OCI-LY7 (cell line): Measurements from ENCODE around the gene AADACL4. TPM values are rescaled to one million over a fixed set of nuclear protein-coding genes. Genes with fewer than 3 reads are reported as not detected.

Experiments
- BruUV-seq: library from RNA; stranded (reverse); fragments of 400-500 nt; replicated peaks from 2 replicates; lab custom pipeline; 2021; lab: Mats Ljungman, UMichigan
- CTCF ChIA-PET: fragments of 300-600 bp; sonication (Branson Sonifier 250); formaldehyde crosslinking; loops from one replicate; lab custom pipeline; 2022; ENCODE audit warnings: antibody characterized with exemption; ENCODE audit not compliant: unreplicated experiment; lab: Charles Lee
- POLR2A ChIA-PET: fragments of 300-600 bp; sonication (Branson Sonifier 250); formaldehyde crosslinking; loops from one replicate; lab custom pipeline; 2022; ENCODE audit warnings: antibody characterized with exemption; lab: Charles Lee
- DNase-seq: peaks from one replicate; pipeline ENCODE4 v3.0.0-alpha.2; 2015; ENCODE audit warnings: low spot score
- H2AFZ ChIP-seq: fragments of 200-600 bp; sonication (generic), shearing (Covaris generic); 2 replicates; pipeline ENCODE4 v1.6.1; 2014; ENCODE audit warnings: mild to moderate bottlenecking, antibody characterized with exemption, low read length, moderate library complexity
- H3K27ac ChIP-seq: fragments of 200-600 bp; sonication (generic); 2 replicates; pipeline ENCODE4 v1.5.1; 2014; ENCODE audit warnings: mixed run types, low read depth, mild to moderate bottlenecking, moderate library complexity, low read length, inconsistent platforms; ENCODE audit not compliant: poor library complexity, severe bottlenecking
- H3K36me3 ChIP-seq: fragments of 200-600 bp; sonication (generic); 2 replicates; pipeline ENCODE4 v1.6.1; 2014; ENCODE audit warnings: mild to moderate bottlenecking, antibody characterized with exemption, low read length, moderate library complexity, mixed read lengths; ENCODE audit not compliant: insufficient read depth
- H3K4me1 ChIP-seq: fragments of 200-600 bp; sonication (generic); 2 replicates; pipeline ENCODE4 v1.5.1; 2014; ENCODE audit warnings: mild to moderate bottlenecking, low read length; ENCODE audit not compliant: insufficient read depth, poor library complexity, severe bottlenecking
- H3K4me2 ChIP-seq: fragments of 200-600 bp; sonication (generic); 2 replicates; pipeline ENCODE4 v1.6.1; 2014; ENCODE audit warnings: mild to moderate bottlenecking, low read length
- H3K4me3 ChIP-seq: fragments of 200-600 bp; sonication (generic); 2 replicates; pipeline ENCODE4 v1.5.1; 2014; ENCODE audit warnings: mild to moderate bottlenecking, low read depth, low read length; ENCODE audit not compliant: poor library complexity, severe bottlenecking
- H3K79me2 ChIP-seq: fragments of 200-600 bp; sonication (generic); 2 replicates; pipeline ENCODE4 v1.6.1; 2016; ENCODE audit warnings: low read depth, mild to moderate bottlenecking, low read length, moderate library complexity, mixed read lengths; ENCODE audit not compliant: insufficient read depth
- H3K9me2 ChIP-seq: fragments of 200-600 bp; sonication (generic); 2 replicates; pipeline ENCODE4 v1.6.1; 2016; ENCODE audit warnings: mild to moderate bottlenecking, low read length, mixed read lengths; ENCODE audit not compliant: insufficient read depth
- H3K9me3 ChIP-seq: fragments of 200-600 bp; sonication (generic); 2 replicates; pipeline ENCODE4 v1.6.1; 2014; ENCODE audit warnings: mild to moderate bottlenecking, mixed run types, low read length, mixed read lengths
- H4K20me1 ChIP-seq: fragments of 200-600 bp; sonication (generic); 2 replicates; pipeline ENCODE4 v1.6.1; 2014; ENCODE audit warnings: mild to moderate bottlenecking, antibody characterized with exemption, low read length, moderate library complexity, mixed read lengths; ENCODE audit not compliant: insufficient read depth
- CTCF ChIP-seq: fragments of 200-600 bp; sonication (generic); conservative IDR thresholded peaks from 2 replicates; pipeline ENCODE4 v1.5.1; 2014; ENCODE audit warnings: mild to moderate bottlenecking, antibody characterized with exemption, low read length, moderate library complexity, mixed read lengths
- EZH2phosphoT487 ChIP-seq: fragments of 200-600 bp; sonication (generic); IDR thresholded peaks from 2 replicates; pipeline ENCODE4 v1.6.1; 2018; ENCODE audit warnings: low read depth, borderline replicate concordance, mild to moderate bottlenecking, mixed run types, antibody characterized with exemption, low read length, moderate library complexity, mixed read lengths
- intact Hi-C: fragments of 100-400 bp; cut with micrococcal nuclease; formaldehyde crosslinking; loops from one replicate; pipeline ENCODE4 v1.10.0; 2022; ENCODE audit not compliant: unreplicated experiment
- total RNA-seq, 2 experiments: library from RNA; depleted of rRNA in 1 of 2; stranded (reverse); fragments of >200 nt in 1 of 2; shearing (Covaris generic) in 1 of 2; gene quantifications; 2 replicates each; pipeline ENCODE4 v1.2.3, GENCODE V29; 2014 to 2022

AADACL4 gene
- total RNA-seq, 2 experiments from 2014 or later: not detected

- BruUV-seq: no TSS peak
- no peaks in the 10 kb centered on the region for H3K9me2 ChIP-seq
- no peaks in the 10 kb centered on the region for H4K20me1 ChIP-seq
- no peak for TF ChIP-seq CTCF
- no peak for TF ChIP-seq EZH2phosphoT487
- H3K27ac ChIP-seq: no peak overlapping the region
- no peaks in the 10 kb centered on the region for H3K9me3 ChIP-seq
- no peak overlapping the region for H3K4me2 ChIP-seq
- intact Hi-C loops: no loop called here
- no peak overlapping the region for H3K4me3 ChIP-seq
- no peak overlapping the region for H2AFZ ChIP-seq
- no peaks in the 10 kb centered on the region for H3K79me2 ChIP-seq
- ChIA-PET POLR2A (interaction anchor here (0.9 kb wide), 1 partner anchor 134 kb away, joined by 3 read pairs; no protein-coding TSS in a partner anchor), CTCF (no interaction called here)
- no peaks in the 10 kb centered on the region for H3K4me1 ChIP-seq
- no peak for DNase-seq
- H3K36me3 ChIP-seq: no peaks in the 10 kb centered on the region
These were observed 33.7 kb downstream of the AADACL4 start for GRCh38 chr1:12677565-12677964.

- ChIA-PET POLR2A (no interaction called here), CTCF (no interaction called here)
- DNase-seq: no peak
- no peak overlapping the region for H3K27ac ChIP-seq
- TF ChIP-seq CTCF: no peak
- no peak for TF ChIP-seq EZH2phosphoT487
- no peaks in the 10 kb centered on the region for H3K79me2 ChIP-seq
- no peaks in the 10 kb centered on the region for H3K9me2 ChIP-seq
- H3K4me2 ChIP-seq: no peak overlapping the region
- H3K4me3 ChIP-seq: no peak overlapping the region
- no peaks in the 10 kb centered on the region for H3K4me1 ChIP-seq
- no peaks in the 10 kb centered on the region for H4K20me1 ChIP-seq
- no TSS peak for BruUV-seq
- no peaks in the 10 kb centered on the region for H3K9me3 ChIP-seq
- no peaks in the 10 kb centered on the region for H3K36me3 ChIP-seq
- no peak overlapping the region for H2AFZ ChIP-seq
- intact Hi-C loops: no loop called here
These were observed 34.5 kb downstream of the AADACL4 start for GRCh38 chr1:12678350-12678749.

- Histone ChIP-seq H3K79me2 (no peaks in the 10 kb centered on the region), H3K9me2 (no peaks in the 10 kb centered on the region), H3K4me1 (no peaks in the 10 kb centered on the region), H2AFZ (no peak overlapping the region), H4K20me1 (no peaks in the 10 kb centered on the region), H3K27ac (no peak overlapping the region), H3K36me3 (no peaks in the 10 kb centered on the region), H3K9me3 (no peaks in the 10 kb centered on the region), H3K4me2 (no peak overlapping the region), H3K4me3 (no peak overlapping the region)
- CTCF ChIA-PET: no interaction called here
- intact Hi-C loops: no loop called here
- POLR2A ChIA-PET: no interaction called here
- no peak for DNase-seq
- no TSS peak for BruUV-seq
- no peak for TF ChIP-seq EZH2phosphoT487
- TF ChIP-seq CTCF: no peak
These were observed 34.9 kb downstream of the AADACL4 start for GRCh38 chr1:12678820-12679219.
